ENCODE results near the gene FRMD3.

GRCh38 chr9:83199240-83199639, 339.0 kb downstream of the FRMD3 start:
- TF ChIP-seq CTCF (conservative IDR thresholded peaks at IDR 0.05; ENCODE audit: low read depth, low read length) (peak; percentile 66), EZH2 (IDR thresholded peaks at IDR 0.05; ENCODE audit: low read length, unreplicated experiment) (no peak), EZH2phosphoT487 (IDR thresholded peaks at IDR 0.05; ENCODE audit: borderline replicate concordance, low read length) (no peak)
